ENCODE results near the gene SGCD. TPM values are rescaled to one million over a fixed set of nuclear protein-coding genes. Genes with fewer than 3 reads are reported as not detected.

The SGCD gene
- polyA plus RNA-seq, 1 of the 3 experiments (the other 2 are of a cell fraction) = 0.87 TPM

DNA sequence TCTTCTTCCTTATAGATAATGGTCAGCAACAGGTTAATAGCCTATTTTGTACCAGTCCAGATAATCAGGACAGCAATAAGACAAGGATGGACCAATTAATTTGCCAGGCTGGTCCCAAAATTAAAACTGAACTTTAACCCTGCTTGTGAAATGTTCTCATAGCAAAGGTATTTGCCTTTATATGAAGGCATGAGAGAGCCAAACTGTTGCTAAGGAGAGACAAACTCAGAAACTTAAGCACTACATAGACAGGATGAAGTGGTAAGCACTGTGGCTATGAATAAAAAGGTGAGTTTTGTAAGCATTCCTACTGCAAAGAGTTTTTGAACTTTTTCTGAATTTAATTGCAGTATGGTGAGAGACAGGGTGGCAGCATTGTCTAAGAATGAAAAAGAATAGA lies 348.4 kb downstream of the SGCD start:
- Histone ChIP-seq H3K27me3 (ENCODE audit: insufficient read depth) (no peaks in the 10 kb centered on the region), H3K9ac (no peak overlapping the region), H3K4me2 (no peak overlapping the region), H2AFZ (ENCODE audit: low read depth) (no peak overlapping the region), H3K36me3 (replicated peaks in 1 of 2; ENCODE audit: control insufficient read depth in 1 of 2, insufficient read depth in 2 of 2, low read length in 1 of 2) (no peaks in the 10 kb centered on the region), H3F3A (replicated peaks; ENCODE audit: insufficient read depth) (no peaks in the 10 kb centered on the region), H4K20me1 (ENCODE audit: insufficient read depth) (no peaks in the 10 kb centered on the region), H3K9me2 (no peaks in the 10 kb centered on the region), H3K27ac (ENCODE audit: low read depth in 2 of 2, low read length in 1 of 2) (no peak overlapping the region), H3K9me3 (no peaks in the 10 kb centered on the region), H3K79me2 (ENCODE audit: insufficient read depth) (no peaks in the 10 kb centered on the region), H3K4me3 (ENCODE audit: low read depth in 2 of 2, low read length in 1 of 2) (no peak overlapping the region), H3K4me1 (ENCODE audit: control insufficient read depth in 1 of 2, insufficient read depth in 2 of 2, low read depth in 1 of 2, low read length in 1 of 2) (peaks cover 0 to 5% of the 10 kb centered on the region in 2 experiments; a peak in 1 of 4 replicates)
- ChIA-PET CTCF (no interaction called here), POLR2A (no interaction called here)
- no peak for DNase-seq
- TF ChIP-seq, protein P1, sequence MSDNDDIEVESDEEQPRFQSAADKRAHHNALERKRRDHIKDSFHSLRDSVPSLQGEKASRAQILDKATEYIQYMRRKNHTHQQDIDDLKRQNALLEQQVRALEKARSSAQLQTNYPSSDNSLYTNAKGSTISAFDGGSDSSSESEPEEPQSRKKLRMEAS (IDR thresholded peaks at IDR 0.05; ENCODE audit: low read depth) = no peak
- TF ChIP-seq, protein P2, sequence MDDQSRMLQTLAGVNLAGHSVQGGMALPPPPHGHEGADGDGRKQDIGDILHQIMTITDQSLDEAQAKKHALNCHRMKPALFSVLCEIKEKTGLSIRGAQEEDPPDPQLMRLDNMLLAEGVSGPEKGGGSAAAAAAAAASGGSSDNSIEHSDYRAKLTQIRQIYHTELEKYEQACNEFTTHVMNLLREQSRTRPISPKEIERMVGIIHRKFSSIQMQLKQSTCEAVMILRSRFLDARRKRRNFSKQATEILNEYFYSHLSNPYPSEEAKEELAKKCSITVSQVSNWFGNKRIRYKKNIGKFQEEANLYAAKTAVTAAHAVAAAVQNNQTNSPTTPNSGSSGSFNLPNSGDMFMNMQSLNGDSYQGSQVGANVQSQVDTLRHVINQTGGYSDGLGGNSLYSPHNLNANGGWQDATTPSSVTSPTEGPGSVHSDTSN (IDR thresholded peaks at IDR 0.05) = no peak
- no peak for TF ChIP-seq CHD2 (IDR thresholded peaks at IDR 0.05; ENCODE audit: low read length, partially characterized antibody)
- TF ChIP-seq, protein P3, sequence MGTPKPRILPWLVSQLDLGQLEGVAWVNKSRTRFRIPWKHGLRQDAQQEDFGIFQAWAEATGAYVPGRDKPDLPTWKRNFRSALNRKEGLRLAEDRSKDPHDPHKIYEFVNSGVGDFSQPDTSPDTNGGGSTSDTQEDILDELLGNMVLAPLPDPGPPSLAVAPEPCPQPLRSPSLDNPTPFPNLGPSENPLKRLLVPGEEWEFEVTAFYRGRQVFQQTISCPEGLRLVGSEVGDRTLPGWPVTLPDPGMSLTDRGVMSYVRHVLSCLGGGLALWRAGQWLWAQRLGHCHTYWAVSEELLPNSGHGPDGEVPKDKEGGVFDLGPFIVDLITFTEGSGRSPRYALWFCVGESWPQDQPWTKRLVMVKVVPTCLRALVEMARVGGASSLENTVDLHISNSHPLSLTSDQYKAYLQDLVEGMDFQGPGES (IDR thresholded peaks at IDR 0.05; ENCODE audit: low read depth, low read length) = no peak
- TF ChIP-seq, protein P4, sequence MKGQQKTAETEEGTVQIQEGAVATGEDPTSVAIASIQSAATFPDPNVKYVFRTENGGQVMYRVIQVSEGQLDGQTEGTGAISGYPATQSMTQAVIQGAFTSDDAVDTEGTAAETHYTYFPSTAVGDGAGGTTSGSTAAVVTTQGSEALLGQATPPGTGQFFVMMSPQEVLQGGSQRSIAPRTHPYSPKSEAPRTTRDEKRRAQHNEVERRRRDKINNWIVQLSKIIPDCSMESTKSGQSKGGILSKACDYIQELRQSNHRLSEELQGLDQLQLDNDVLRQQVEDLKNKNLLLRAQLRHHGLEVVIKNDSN (IDR thresholded peaks at IDR 0.05; ENCODE audit: borderline replicate concordance, low read depth) = no peak
- no peak for TF ChIP-seq JUND (IDR thresholded peaks at IDR 0.05)
- TF ChIP-seq NFIC (IDR thresholded peaks at IDR 0.05; ENCODE audit: borderline replicate concordance) = no peak
- no peak for TF ChIP-seq FOSL2 (IDR thresholded peaks at IDR 0.05; ENCODE audit: borderline replicate concordance, low read depth)
- no peak for TF ChIP-seq TCF12 (IDR thresholded peaks at IDR 0.05)
- TF ChIP-seq, protein P5, sequence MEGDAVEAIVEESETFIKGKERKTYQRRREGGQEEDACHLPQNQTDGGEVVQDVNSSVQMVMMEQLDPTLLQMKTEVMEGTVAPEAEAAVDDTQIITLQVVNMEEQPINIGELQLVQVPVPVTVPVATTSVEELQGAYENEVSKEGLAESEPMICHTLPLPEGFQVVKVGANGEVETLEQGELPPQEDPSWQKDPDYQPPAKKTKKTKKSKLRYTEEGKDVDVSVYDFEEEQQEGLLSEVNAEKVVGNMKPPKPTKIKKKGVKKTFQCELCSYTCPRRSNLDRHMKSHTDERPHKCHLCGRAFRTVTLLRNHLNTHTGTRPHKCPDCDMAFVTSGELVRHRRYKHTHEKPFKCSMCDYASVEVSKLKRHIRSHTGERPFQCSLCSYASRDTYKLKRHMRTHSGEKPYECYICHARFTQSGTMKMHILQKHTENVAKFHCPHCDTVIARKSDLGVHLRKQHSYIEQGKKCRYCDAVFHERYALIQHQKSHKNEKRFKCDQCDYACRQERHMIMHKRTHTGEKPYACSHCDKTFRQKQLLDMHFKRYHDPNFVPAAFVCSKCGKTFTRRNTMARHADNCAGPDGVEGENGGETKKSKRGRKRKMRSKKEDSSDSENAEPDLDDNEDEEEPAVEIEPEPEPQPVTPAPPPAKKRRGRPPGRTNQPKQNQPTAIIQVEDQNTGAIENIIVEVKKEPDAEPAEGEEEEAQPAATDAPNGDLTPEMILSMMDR (IDR thresholded peaks at IDR 0.05) = no peak
- TF ChIP-seq, protein P6, sequence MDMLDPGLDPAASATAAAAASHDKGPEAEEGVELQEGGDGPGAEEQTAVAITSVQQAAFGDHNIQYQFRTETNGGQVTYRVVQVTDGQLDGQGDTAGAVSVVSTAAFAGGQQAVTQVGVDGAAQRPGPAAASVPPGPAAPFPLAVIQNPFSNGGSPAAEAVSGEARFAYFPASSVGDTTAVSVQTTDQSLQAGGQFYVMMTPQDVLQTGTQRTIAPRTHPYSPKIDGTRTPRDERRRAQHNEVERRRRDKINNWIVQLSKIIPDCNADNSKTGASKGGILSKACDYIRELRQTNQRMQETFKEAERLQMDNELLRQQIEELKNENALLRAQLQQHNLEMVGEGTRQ (IDR thresholded peaks at IDR 0.05; ENCODE audit: borderline replicate concordance, low read depth, low read length) = no peak
- TF ChIP-seq EZH2phosphoT487 (IDR thresholded peaks at IDR 0.05; ENCODE audit: borderline replicate concordance, low read depth) = no peak
- TF ChIP-seq POLR2AphosphoS5 (IDR thresholded peaks at IDR 0.05; ENCODE audit: low read depth, low read length) = no peak
- TF ChIP-seq FOXM1 (IDR thresholded peaks at IDR 0.05; ENCODE audit: low read depth) = no peak
- TF ChIP-seq RFX5 (IDR thresholded peaks at IDR 0.05; ENCODE audit: low read length) = no peak
- no peak for TF ChIP-seq TEAD4 (IDR thresholded peaks at IDR 0.05; ENCODE audit: borderline replicate concordance, insufficient read depth)
- TF ChIP-seq FOXJ3 (CRISPR knock-in tag; IDR thresholded peaks at IDR 0.05) = no peak
- no peak for TF ChIP-seq GATA2 (CRISPR knock-in tag; IDR thresholded peaks at IDR 0.05)

Measured in SK-N-SH (cell line).